ENCODE results near the gene MAPRE2. TPM values are rescaled to one million over a fixed set of nuclear protein-coding genes. Genes with fewer than 3 reads are reported as not detected.

MAPRE2 gene
- total RNA-seq, 2 donors from 2014 or later: 31.8 to 54.2 TPM

DNA sequence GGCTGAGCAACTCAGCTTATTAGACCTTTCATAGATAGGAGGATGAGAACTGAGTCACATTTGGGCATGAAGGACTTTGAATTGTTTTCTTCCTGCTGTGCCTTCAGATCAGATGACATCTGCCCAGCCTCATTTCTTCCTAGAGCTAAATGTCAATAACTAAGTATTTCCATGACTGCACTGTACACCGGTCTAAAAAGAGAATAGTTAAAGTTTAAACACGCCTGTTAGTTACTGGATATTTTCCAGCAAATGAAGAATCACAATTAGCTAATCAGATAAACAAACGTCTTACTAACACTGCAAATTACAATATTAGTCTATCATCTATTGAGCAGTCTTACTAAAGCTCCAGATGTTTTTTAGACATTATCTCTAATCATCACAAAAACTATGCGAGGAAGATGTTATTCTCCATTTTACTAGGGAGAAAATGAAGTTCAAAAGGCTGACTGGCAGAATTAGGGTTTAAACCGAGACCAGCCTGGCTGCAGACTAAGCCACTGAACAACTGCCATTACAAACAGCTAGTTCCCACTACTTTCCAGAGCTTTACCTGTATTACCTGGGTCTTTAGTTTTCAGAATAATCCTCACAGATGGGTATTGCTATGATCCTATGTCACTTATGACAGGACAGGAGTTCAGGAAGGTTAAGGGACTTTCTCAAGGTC lies 130.2 kb downstream of the MAPRE2 start:
- H3K9me3 ChIP-seq: no peaks in the 10 kb centered on the region
- no peak for ATAC-seq (ENCODE audit: insufficient number of reproducible peaks, low FRiP score, low read depth)
- H3K36me3 ChIP-seq: no peaks in the 10 kb centered on the region
- H3K27ac ChIP-seq: no peak overlapping the region
- H3K27me3 ChIP-seq (replicated peaks; ENCODE audit: insufficient read depth): no peaks in the 10 kb centered on the region
- no peaks in the 10 kb centered on the region for H3K4me1 ChIP-seq (ENCODE audit: control insufficient read depth in 1 of 2, low read depth in 2 of 2)
- TF ChIP-seq, protein P1, sequence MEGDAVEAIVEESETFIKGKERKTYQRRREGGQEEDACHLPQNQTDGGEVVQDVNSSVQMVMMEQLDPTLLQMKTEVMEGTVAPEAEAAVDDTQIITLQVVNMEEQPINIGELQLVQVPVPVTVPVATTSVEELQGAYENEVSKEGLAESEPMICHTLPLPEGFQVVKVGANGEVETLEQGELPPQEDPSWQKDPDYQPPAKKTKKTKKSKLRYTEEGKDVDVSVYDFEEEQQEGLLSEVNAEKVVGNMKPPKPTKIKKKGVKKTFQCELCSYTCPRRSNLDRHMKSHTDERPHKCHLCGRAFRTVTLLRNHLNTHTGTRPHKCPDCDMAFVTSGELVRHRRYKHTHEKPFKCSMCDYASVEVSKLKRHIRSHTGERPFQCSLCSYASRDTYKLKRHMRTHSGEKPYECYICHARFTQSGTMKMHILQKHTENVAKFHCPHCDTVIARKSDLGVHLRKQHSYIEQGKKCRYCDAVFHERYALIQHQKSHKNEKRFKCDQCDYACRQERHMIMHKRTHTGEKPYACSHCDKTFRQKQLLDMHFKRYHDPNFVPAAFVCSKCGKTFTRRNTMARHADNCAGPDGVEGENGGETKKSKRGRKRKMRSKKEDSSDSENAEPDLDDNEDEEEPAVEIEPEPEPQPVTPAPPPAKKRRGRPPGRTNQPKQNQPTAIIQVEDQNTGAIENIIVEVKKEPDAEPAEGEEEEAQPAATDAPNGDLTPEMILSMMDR (IDR thresholded peaks at IDR 0.05): no peak
- no peak for DNase-seq (ENCODE audit: low spot score)
- no peak overlapping the region for H3K4me3 ChIP-seq

DNA sequence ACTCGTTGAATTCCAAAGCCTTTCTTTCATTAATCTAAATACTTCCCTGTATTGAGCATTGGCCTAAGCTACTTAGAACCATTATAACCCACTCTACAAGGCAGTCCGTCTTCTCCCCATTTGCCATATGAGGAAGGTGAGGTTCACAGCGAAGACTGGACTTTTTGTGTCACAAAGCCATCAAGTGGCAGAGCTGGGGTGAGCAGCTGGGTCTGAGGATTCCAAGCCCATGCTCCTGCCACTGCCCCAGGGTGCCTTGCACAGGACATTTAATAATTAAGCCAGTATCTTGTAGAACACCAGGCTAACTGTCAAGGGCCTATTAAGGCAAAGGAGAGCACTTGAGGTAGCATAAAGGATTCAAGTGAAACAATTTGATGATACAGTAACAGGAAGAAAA lies 130.8 kb downstream of the MAPRE2 start:
- Histone ChIP-seq H3K4me1 (ENCODE audit: control insufficient read depth in 1 of 2, low read depth in 2 of 2) (no peaks in the 10 kb centered on the region), H3K27me3 (replicated peaks; ENCODE audit: insufficient read depth) (no peaks in the 10 kb centered on the region), H3K27ac (no peak overlapping the region), H3K9me3 (no peaks in the 10 kb centered on the region), H3K4me3 (no peak overlapping the region), H3K36me3 (no peaks in the 10 kb centered on the region)
- TF ChIP-seq, protein P1 (IDR thresholded peaks at IDR 0.05): no peak
- ATAC-seq (ENCODE audit: insufficient number of reproducible peaks, low FRiP score, low read depth) (no peak), DNase-seq (ENCODE audit: low spot score) (no peak)

DNA sequence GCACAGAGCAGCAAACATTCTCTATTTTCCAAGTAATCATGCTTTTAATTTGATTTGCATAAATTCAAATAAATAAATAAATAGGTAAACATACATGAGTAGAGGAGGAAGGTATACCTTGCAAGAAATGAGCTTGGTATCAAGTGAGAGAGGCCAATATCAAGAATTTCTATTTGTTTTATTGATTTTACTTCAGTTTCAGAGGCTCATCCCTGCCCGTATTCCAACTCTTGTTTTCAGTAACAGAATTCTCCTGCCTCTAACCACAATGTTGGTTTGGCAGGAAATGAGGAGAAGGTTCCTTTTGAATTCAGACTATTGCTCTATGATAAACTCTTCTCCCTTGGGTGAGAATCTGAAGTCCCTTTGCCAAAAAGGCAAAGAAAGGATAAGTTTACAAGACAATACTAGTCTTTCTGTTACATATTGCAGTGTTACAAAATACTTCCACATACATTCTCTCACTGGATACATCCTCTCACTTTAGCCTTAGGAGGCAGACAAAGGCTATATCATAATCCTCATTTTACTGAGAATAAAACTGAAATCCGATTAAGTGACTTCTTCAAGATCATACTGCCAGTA lies 131.3 kb downstream of the MAPRE2 start:
- no peak for DNase-seq (ENCODE audit: low spot score)
- Histone ChIP-seq H3K27me3 (replicated peaks; ENCODE audit: insufficient read depth) (no peaks in the 10 kb centered on the region), H3K9me3 (no peaks in the 10 kb centered on the region), H3K27ac (no peak overlapping the region), H3K36me3 (no peaks in the 10 kb centered on the region), H3K4me1 (ENCODE audit: control insufficient read depth in 1 of 2, low read depth in 2 of 2) (no peaks in the 10 kb centered on the region), H3K4me3 (no peak overlapping the region)
- TF ChIP-seq, protein P1 (IDR thresholded peaks at IDR 0.05): no peak
- no peak for ATAC-seq (ENCODE audit: insufficient number of reproducible peaks, low FRiP score, low read depth)

DNA sequence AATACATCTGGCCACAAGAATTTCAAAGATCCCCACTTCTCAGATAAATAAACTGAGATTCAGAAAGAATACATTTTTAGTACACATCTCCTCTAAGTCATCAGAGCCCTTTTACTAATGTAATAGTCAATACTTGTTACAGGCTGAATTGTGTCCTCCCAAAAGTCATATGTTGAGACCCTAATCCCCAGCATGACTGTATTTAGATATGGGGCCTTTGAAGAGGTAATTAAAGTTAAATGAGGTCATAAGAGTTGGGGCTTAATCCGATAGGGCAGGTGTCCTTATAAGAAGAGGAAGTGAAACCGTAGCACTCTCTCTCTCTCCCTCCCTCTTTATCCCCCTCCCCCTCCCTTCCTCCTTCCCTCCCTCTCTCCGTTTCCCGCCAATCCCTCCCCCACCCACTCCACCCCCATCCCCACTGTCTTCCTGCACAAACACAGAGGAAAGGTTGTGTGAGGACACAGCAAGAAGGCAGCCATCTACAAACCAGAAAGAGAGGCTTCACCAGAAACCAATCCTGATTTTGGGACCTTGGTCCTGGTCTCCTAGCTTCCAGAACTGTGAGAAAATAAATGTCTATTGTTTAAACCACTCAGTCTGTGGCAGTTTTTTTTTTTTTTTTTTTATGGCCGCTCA lies 133.0 kb downstream of the MAPRE2 start:
- TF ChIP-seq, protein P1 (IDR thresholded peaks at IDR 0.05): no peak
- no peak for DNase-seq (ENCODE audit: low spot score)
- Histone ChIP-seq H3K9me3 (no peaks in the 10 kb centered on the region), H3K4me3 (no peak overlapping the region), H3K27me3 (replicated peaks; ENCODE audit: insufficient read depth) (no peaks in the 10 kb centered on the region), H3K4me1 (ENCODE audit: control insufficient read depth in 1 of 2, low read depth in 2 of 2) (no peaks in the 10 kb centered on the region), H3K27ac (no peak overlapping the region), H3K36me3 (no peaks in the 10 kb centered on the region)
- no peak for ATAC-seq (ENCODE audit: insufficient number of reproducible peaks, low FRiP score, low read depth)

DNA sequence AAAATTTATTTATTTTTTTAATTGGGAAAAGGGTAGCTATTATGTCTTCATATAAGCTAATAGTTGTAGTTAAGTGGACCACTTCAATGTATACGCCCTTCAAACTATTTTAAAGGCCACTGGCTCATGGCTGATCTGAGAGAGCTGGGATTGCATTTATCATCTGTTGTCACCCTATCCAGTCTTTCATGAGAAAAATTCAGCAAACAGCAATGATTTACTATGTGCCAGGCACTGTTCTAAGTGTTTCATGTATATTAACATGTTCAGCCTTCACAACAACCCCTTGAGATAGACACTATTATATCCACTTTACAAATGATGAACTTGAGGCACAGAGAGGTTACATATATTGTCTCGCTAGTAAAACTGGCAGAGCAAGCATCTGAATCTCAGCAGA lies 133.5 kb downstream of the MAPRE2 start:
- DNase-seq (ENCODE audit: low spot score): no peak
- TF ChIP-seq, protein P1 (IDR thresholded peaks at IDR 0.05): no peak

More for the DNA sequence above, 133.5 kb downstream of the MAPRE2 start:
- Histone ChIP-seq H3K36me3 (no peaks in the 10 kb centered on the region), H3K4me1 (ENCODE audit: control insufficient read depth in 1 of 2, low read depth in 2 of 2) (no peaks in the 10 kb centered on the region), H3K27me3 (replicated peaks; ENCODE audit: insufficient read depth) (no peaks in the 10 kb centered on the region), H3K4me3 (no peak overlapping the region), H3K9me3 (no peaks in the 10 kb centered on the region), H3K27ac (no peak overlapping the region)
- no peak for ATAC-seq (ENCODE audit: insufficient number of reproducible peaks, low FRiP score, low read depth)

All from thoracic aorta (tissue), 2 donors.